Measurements from ENCODE around the gene TBC1D30.

The TBC1D30 gene

DNA sequence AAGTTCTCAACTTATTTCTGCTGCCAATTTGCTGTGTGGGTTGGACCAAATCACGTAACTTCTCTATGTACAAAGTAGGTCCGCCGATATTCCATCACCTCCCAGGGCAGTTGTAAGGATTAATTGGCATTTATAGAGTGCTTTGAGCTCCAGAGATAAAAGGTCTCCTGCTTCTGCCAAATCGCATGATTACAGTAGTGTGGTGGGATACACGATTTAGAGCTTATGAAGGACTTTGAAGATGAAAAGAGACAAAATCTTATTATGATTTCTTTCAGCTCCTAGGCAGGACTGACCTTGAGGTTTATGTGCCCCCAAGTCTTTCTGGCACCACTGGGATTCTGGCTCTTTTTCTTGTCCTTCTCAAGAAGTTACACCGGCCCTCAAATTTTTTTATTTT is 84.7 kb downstream of the TBC1D30 start:
- Histone ChIP-seq H3K23ac (ENCODE audit: low read length) (no peak overlapping the region), H3K4ac (ENCODE audit: low read depth, low read length) (no peak overlapping the region), H3K4me3 (ENCODE audit: low read length) (no peak overlapping the region), H3K27me3 (ENCODE audit: insufficient read depth, low read length, poor library complexity) (no peaks in the 10 kb centered on the region), H3K36me3 (ENCODE audit: control insufficient read depth, insufficient read depth, low read length) (no peaks in the 10 kb centered on the region), H2BK120ac (ENCODE audit: low read depth, low read length) (no peak overlapping the region), H3K56ac (ENCODE audit: low read length) (no peak overlapping the region), H3K79me1 (ENCODE audit: low read length) (no peaks in the 10 kb centered on the region), H3K27ac (ENCODE audit: low read depth, low read length) (no peak overlapping the region), H3K18ac (ENCODE audit: low read length) (no peak overlapping the region), H4K5ac (ENCODE audit: low read length) (no peak overlapping the region), H2BK5ac (ENCODE audit: low read length) (no peak overlapping the region), H4K8ac (ENCODE audit: low read depth, low read length) (no peak overlapping the region), H3K4me1 (ENCODE audit: control insufficient read depth, low read depth, low read length) (no peaks in the 10 kb centered on the region), H3K4me2 (ENCODE audit: low read length) (no peak overlapping the region), H3K79me2 (ENCODE audit: control insufficient read depth, insufficient read depth, low read length) (no peaks in the 10 kb centered on the region), H2BK15ac (replicated peaks; ENCODE audit: low read depth) (no peak overlapping the region), H2AK5ac (ENCODE audit: low read length) (no peak overlapping the region), H3K9ac (ENCODE audit: low read length) (no peak overlapping the region)
- no peak for DNase-seq
- WGBS (ENCODE audit: extremely low coverage, insufficient coverage, low lambda C conversion rate): no CpG with 5 or more reads among the region's 6 CpGs

GRCh38 chr12:64911081-64911480 is 86.6 kb downstream of the TBC1D30 start:
- Histone ChIP-seq H2BK5ac (ENCODE audit: low read length) (no peak overlapping the region), H3K27ac (ENCODE audit: low read depth, low read length) (no peak overlapping the region), H3K4me3 (ENCODE audit: low read length) (no peak overlapping the region), H3K4ac (ENCODE audit: low read depth, low read length) (no peak overlapping the region), H3K4me1 (ENCODE audit: control insufficient read depth, low read depth, low read length) (no peaks in the 10 kb centered on the region), H3K23ac (ENCODE audit: low read length) (no peak overlapping the region), H3K79me2 (ENCODE audit: control insufficient read depth, insufficient read depth, low read length) (no peaks in the 10 kb centered on the region), H3K18ac (ENCODE audit: low read length) (no peak overlapping the region), H4K5ac (ENCODE audit: low read length) (no peak overlapping the region), H3K79me1 (ENCODE audit: low read length) (no peaks in the 10 kb centered on the region), H3K4me2 (ENCODE audit: low read length) (no peak overlapping the region), H2BK120ac (ENCODE audit: low read depth, low read length) (no peak overlapping the region), H3K9ac (ENCODE audit: low read length) (no peak overlapping the region), H2BK15ac (replicated peaks; ENCODE audit: low read depth) (no peak overlapping the region), H3K27me3 (ENCODE audit: insufficient read depth, low read length, poor library complexity) (no peaks in the 10 kb centered on the region), H2AK5ac (ENCODE audit: low read length) (no peak overlapping the region), H4K8ac (ENCODE audit: low read depth, low read length) (no peak overlapping the region), H3K36me3 (ENCODE audit: control insufficient read depth, insufficient read depth, low read length) (no peaks in the 10 kb centered on the region), H3K56ac (ENCODE audit: low read length) (no peak overlapping the region)
- no CpG with 5 or more reads among the region's 3 CpGs for WGBS (ENCODE audit: extremely low coverage, insufficient coverage, low lambda C conversion rate)
- DNase-seq: no peak

- no peaks in the 10 kb centered on the region for H3K36me3 ChIP-seq (ENCODE audit: control insufficient read depth, insufficient read depth, low read length)
- no peak overlapping the region for H2BK120ac ChIP-seq (ENCODE audit: low read depth, low read length)
- no peak overlapping the region for H3K27ac ChIP-seq (ENCODE audit: low read depth, low read length)
- H2BK5ac ChIP-seq (ENCODE audit: low read length): no peak overlapping the region
- H3K4me2 ChIP-seq (ENCODE audit: low read length): no peak overlapping the region
- no peaks in the 10 kb centered on the region for H3K79me2 ChIP-seq (ENCODE audit: control insufficient read depth, insufficient read depth, low read length)
- H3K4me1 ChIP-seq (ENCODE audit: control insufficient read depth, low read depth, low read length): no peaks in the 10 kb centered on the region
- H3K18ac ChIP-seq (ENCODE audit: low read length): no peak overlapping the region
- H2BK15ac ChIP-seq (replicated peaks; ENCODE audit: low read depth): no peak overlapping the region
- H3K23ac ChIP-seq (ENCODE audit: low read length): no peak overlapping the region
- no peak overlapping the region for H3K4ac ChIP-seq (ENCODE audit: low read depth, low read length)
- no peaks in the 10 kb centered on the region for H3K79me1 ChIP-seq (ENCODE audit: low read length)
- no peak overlapping the region for H2AK5ac ChIP-seq (ENCODE audit: low read length)
- H3K4me3 ChIP-seq (ENCODE audit: low read length): no peak overlapping the region
- no peak overlapping the region for H3K56ac ChIP-seq (ENCODE audit: low read length)
- DNase-seq: no peak
- no peak overlapping the region for H4K5ac ChIP-seq (ENCODE audit: low read length)
- no CpG with 5 or more reads among the region's 4 CpGs for WGBS (ENCODE audit: extremely low coverage, insufficient coverage, low lambda C conversion rate)
- no peak overlapping the region for H3K9ac ChIP-seq (ENCODE audit: low read length)
- H4K8ac ChIP-seq (ENCODE audit: low read depth, low read length): no peak overlapping the region
- no peaks in the 10 kb centered on the region for H3K27me3 ChIP-seq (ENCODE audit: insufficient read depth, low read length, poor library complexity)
Observed at GRCh38 chr12:64911912-64912311, 87.5 kb downstream of the TBC1D30 start.

- Histone ChIP-seq H3K23ac (ENCODE audit: low read length) (no peak overlapping the region), H3K18ac (ENCODE audit: low read length) (no peak overlapping the region), H3K4me2 (ENCODE audit: low read length) (no peak overlapping the region), H4K5ac (ENCODE audit: low read length) (no peak overlapping the region), H3K4ac (ENCODE audit: low read depth, low read length) (no peak overlapping the region), H3K79me2 (ENCODE audit: control insufficient read depth, insufficient read depth, low read length) (no peaks in the 10 kb centered on the region), H3K4me1 (ENCODE audit: control insufficient read depth, low read depth, low read length) (no peaks in the 10 kb centered on the region), H2BK5ac (ENCODE audit: low read length) (no peak overlapping the region), H3K79me1 (ENCODE audit: low read length) (no peaks in the 10 kb centered on the region), H3K27me3 (ENCODE audit: insufficient read depth, low read length, poor library complexity) (no peaks in the 10 kb centered on the region), H3K27ac (ENCODE audit: low read depth, low read length) (no peak overlapping the region), H3K4me3 (ENCODE audit: low read length) (no peak overlapping the region), H3K56ac (ENCODE audit: low read length) (no peak overlapping the region), H3K9ac (ENCODE audit: low read length) (no peak overlapping the region), H3K36me3 (ENCODE audit: control insufficient read depth, insufficient read depth, low read length) (no peaks in the 10 kb centered on the region), H2AK5ac (ENCODE audit: low read length) (no peak overlapping the region), H2BK15ac (replicated peaks; ENCODE audit: low read depth) (no peak overlapping the region), H4K8ac (ENCODE audit: low read depth, low read length) (no peak overlapping the region), H2BK120ac (ENCODE audit: low read depth, low read length) (no peak overlapping the region)
- DNase-seq: no peak
- WGBS (ENCODE audit: extremely low coverage, insufficient coverage, low lambda C conversion rate): no CpG with 5 or more reads among the region's 3 CpGs
Observed at GRCh38 chr12:64912516-64913255, 88.2 kb downstream of the TBC1D30 start.

- H4K5ac ChIP-seq (ENCODE audit: low read length): no peak overlapping the region
- no peak overlapping the region for H2BK5ac ChIP-seq (ENCODE audit: low read length)
- no peak overlapping the region for H2AK5ac ChIP-seq (ENCODE audit: low read length)
- no peak overlapping the region for H3K9ac ChIP-seq (ENCODE audit: low read length)
- no peak overlapping the region for H3K27ac ChIP-seq (ENCODE audit: low read depth, low read length)
- no peak overlapping the region for H2BK15ac ChIP-seq (replicated peaks; ENCODE audit: low read depth)
- no peak overlapping the region for H3K4ac ChIP-seq (ENCODE audit: low read depth, low read length)
- H3K18ac ChIP-seq (ENCODE audit: low read length): no peak overlapping the region
- DNase-seq: no peak
- H3K4me3 ChIP-seq (ENCODE audit: low read length): no peak overlapping the region
- H3K56ac ChIP-seq (ENCODE audit: low read length): no peak overlapping the region
- no peaks in the 10 kb centered on the region for H3K79me2 ChIP-seq (ENCODE audit: control insufficient read depth, insufficient read depth, low read length)
- H3K4me2 ChIP-seq (ENCODE audit: low read length): no peak overlapping the region
- no peaks in the 10 kb centered on the region for H3K4me1 ChIP-seq (ENCODE audit: control insufficient read depth, low read depth, low read length)
- no CpG with 5 or more reads among the region's 3 CpGs for WGBS (ENCODE audit: extremely low coverage, insufficient coverage, low lambda C conversion rate)
- H2BK120ac ChIP-seq (ENCODE audit: low read depth, low read length): no peak overlapping the region
- H3K27me3 ChIP-seq (ENCODE audit: insufficient read depth, low read length, poor library complexity): no peaks in the 10 kb centered on the region
- H3K79me1 ChIP-seq (ENCODE audit: low read length): no peaks in the 10 kb centered on the region
- no peak overlapping the region for H4K8ac ChIP-seq (ENCODE audit: low read depth, low read length)
- no peak overlapping the region for H3K23ac ChIP-seq (ENCODE audit: low read length)
- no peaks in the 10 kb centered on the region for H3K36me3 ChIP-seq (ENCODE audit: control insufficient read depth, insufficient read depth, low read length)
Observed at GRCh38 chr12:64915242-64915641, 90.8 kb downstream of the TBC1D30 start.

Data from mesendoderm (in vitro differentiated cells).